ENCODE results near the gene UHRF1. TPM values are rescaled to one million over a fixed set of nuclear protein-coding genes. Genes with fewer than 3 reads are reported as not detected.

Gene UHRF1
- total and polyA plus RNA-seq, 2 of the 13 experiments (the other 11 are each of a cell fraction or from before 2014, with no cell fraction given) = 6.8 to 78.4 TPM

- no peak; the same call in 1 of the 2 replicates for TF ChIP-seq HIC2 (CRISPR knock-in tag; IDR thresholded peaks at IDR 0.05; ENCODE audit: low read depth)
- no peak for TF ChIP-seq MLXIP (CRISPR knock-in tag; IDR thresholded peaks at IDR 0.05; ENCODE audit: borderline replicate concordance)
- peak; percentile 68; the same call in 1 of the 2 replicates for TF ChIP-seq ZNF510 (CRISPR knock-in tag; IDR thresholded peaks at IDR 0.05; ENCODE audit: low read depth)
- peak; percentile 67; the same call in 1 of the 2 replicates for TF ChIP-seq ARID4A (CRISPR knock-in tag; IDR thresholded peaks at IDR 0.05; ENCODE audit: borderline replicate concordance)
- no peak for TF ChIP-seq AHDC1 (CRISPR knock-in tag; IDR thresholded peaks at IDR 0.05; ENCODE audit: borderline replicate concordance)
- TF ChIP-seq ZNF160 (CRISPR knock-in tag; IDR thresholded peaks at IDR 0.05) = no peak; the same call in 1 of the 2 replicates
- no peak; the same call in 1 of the 2 replicates for TF ChIP-seq ZNF777 (CRISPR knock-in tag; IDR thresholded peaks at IDR 0.05)
Observed at GRCh38 chr19:4909156-4909896, at the start of gene UHRF1 (continued).
